K562 (cell line): ENCODE measurements around the gene PCARE.

Experiments
- CTCF ChIP-seq, 3 experiments: IDR thresholded peaks in 2 of 3; conservative IDR thresholded peaks in 1 of 3; 2 replicates each; pipeline ENCODE4 v1.5.1; 2011 to 2012; ENCODE audit warnings: low read length in 3 of 3, mild to moderate bottlenecking in 3 of 3, control low read depth in 2 of 3, improper control_type of control experiment in 1 of 3, inconsistent platforms in 1 of 3, low read depth in 1 of 3, mixed read lengths in 1 of 3, moderate library complexity in 1 of 3; ENCODE audit not compliant: insufficient read depth in 2 of 3
- EHMT2 ChIP-seq: fragments of 450-650 bp; IDR thresholded peaks from 2 replicates; pipeline ENCODE4 v1.6.1; 2018; ENCODE audit warnings: antibody characterized with exemption
- HBP1 ChIP-seq: fragments of 450-650 bp; formaldehyde crosslinking; IDR thresholded peaks from 2 replicates; pipeline ENCODE4 v1.4.0; 2022; ENCODE audit warnings: missing genetic modification characterization
- MAFK ChIP-seq: IDR thresholded peaks from 2 replicates; pipeline ENCODE4 v1.6.1; 2011; ENCODE audit warnings: low read length, improper control_type of control experiment
- NFYB ChIP-seq: IDR thresholded peaks from 2 replicates; pipeline ENCODE4 v1.6.1; 2011; ENCODE audit warnings: mild to moderate bottlenecking, moderate library complexity; ENCODE audit not compliant: insufficient read length; ENCODE audit errors: extremely low read depth
- REST ChIP-seq, 2 experiments: fragments of 450-650 bp; formaldehyde crosslinking in 1 of 2; IDR thresholded peaks; 2 replicates each; pipeline versions ENCODE4 v1.4.0 to v1.6.1; 2014 to 2020; ENCODE audit warnings: mild to moderate bottlenecking in 2 of 2, borderline replicate concordance in 1 of 2, low read depth in 1 of 2
- ZC3H11A ChIP-seq: IDR thresholded peaks from 2 replicates; pipeline ENCODE4 v1.6.1; 2012; ENCODE audit warnings: low read depth, low read length, improper control_type of control experiment

- TF ChIP-seq CTCF (IDR thresholded peaks at IDR 0.05 in 2 of 3, conservative IDR thresholded peaks at IDR 0.05 in 1 of 3; ENCODE audit: insufficient read depth in 2 of 3, low read depth in 1 of 3, low read length in 3 of 3) (no peak), NFYB (no peak), REST (IDR thresholded peaks at IDR 0.05; ENCODE audit: borderline replicate concordance) (no peak), REST (CRISPR knock-in tag; IDR thresholded peaks at IDR 0.05; ENCODE audit: low read depth) (no peak), ZC3H11A (no peak), HBP1 (no peak), MAFK (no peak), EHMT2 (no peak)
Observed at GRCh38 chr2:29053223-29053622, 21.1 kb downstream of the PCARE start.
